Upper lobe of right lung (tissue), 1 donor: ENCODE measurements around the gene ARHGAP21. TPM values are rescaled to one million over a fixed set of nuclear protein-coding genes. Genes with fewer than 3 reads are reported as not detected.
A peak's percentile ranks its signal among the peaks of the same experiment; 100 is the strongest.
"Not testable (repeated sequence)": the region's sequence is repeated elsewhere in the genome, so short reads cannot be mapped to it uniquely, and the experiment has no call there.

ENCODE experiments used
- ATAC-seq: fragments of 200-7000 bp; cut with Tn5 transposase; one replicate; pipeline ENCODE4 v1.9.1; 2020; ENCODE audit warnings: mild to moderate bottlenecking, moderate library complexity
- DNase-seq: peaks from one replicate; pipeline ENCODE4 v3.0.0-alpha.2; 2020
- H3K27ac ChIP-seq: fragments of 200-600 bp; one replicate; pipeline ENCODE4 v1.8.0; 2022
- H3K27me3 ChIP-seq: fragments of 200-600 bp; one replicate; pipeline ENCODE4 v1.8.0; 2022; ENCODE audit warnings: mild to moderate bottlenecking
- H3K36me3 ChIP-seq: fragments of 200-600 bp; one replicate; pipeline ENCODE4 v1.8.0; 2022
- H3K4me1 ChIP-seq: fragments of 200-600 bp; one replicate; pipeline ENCODE4 v1.8.0; 2022
- H3K4me3 ChIP-seq: fragments of 200-600 bp; one replicate; pipeline ENCODE4 v1.8.0; 2022; ENCODE audit warnings: mild to moderate bottlenecking
- H3K9me3 ChIP-seq: fragments of 200-600 bp; one replicate; pipeline ENCODE4 v1.8.0; 2022
- intact Hi-C: fragments of 100-400 bp; cut with DNase I; formaldehyde crosslinking; loops from one replicate; pipeline ENCODE4 v1.11.0; 2022
- total RNA-seq: library from RNA; stranded (reverse); fragmentation: NEBNext Ultra II Directional; extraction: Animal tissue kit (Norgen Biotek cat#: 25700); gene quantifications from one replicate; pipeline ENCODE4 v1.2.1, GENCODE V29; 2021
- TF ChIP-seq, protein P1 (sequence below): fragments of 200-600 bp; IDR thresholded peaks from one replicate; pipeline ENCODE4 v1.8.0; 2022; ENCODE audit warnings: antibody characterized with exemption
- donor health status: DM: no; HTN: yes; CAD: no; lungs with severe emphysema.

ARHGAP21 gene
- total RNA-seq, 1 donor from 2014 or later, result 85.0 TPM

DNA sequence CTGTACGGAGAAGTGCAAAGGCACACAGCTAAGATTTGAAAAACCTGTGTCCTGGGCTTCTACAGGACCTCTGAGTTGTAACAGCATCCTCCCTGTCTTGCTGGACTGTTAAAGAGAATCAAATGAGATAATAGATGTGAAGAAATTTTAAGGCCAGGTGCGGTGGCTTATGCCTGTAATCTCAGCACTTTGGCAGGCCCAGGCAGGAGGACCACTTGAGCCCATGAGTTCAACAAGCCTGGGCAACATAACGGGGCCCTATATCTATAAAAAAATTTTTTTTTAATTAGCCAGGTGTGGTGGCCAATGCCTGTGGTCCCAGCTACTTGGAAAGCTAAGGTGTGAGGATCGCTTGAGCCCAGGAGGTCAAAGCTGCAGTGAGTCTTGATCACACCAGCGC is 2.9 kb upstream of the ARHGAP21 start:
- Histone ChIP-seq H3K4me1 (no peaks in the 10 kb centered on the region), H3K4me3 (no peak overlapping the region), H3K27me3 (no peaks in the 10 kb centered on the region), H3K36me3 (no peaks in the 10 kb centered on the region), H3K27ac (no peak overlapping the region), H3K9me3 (no peaks in the 10 kb centered on the region)
- no peak for ATAC-seq
- intact Hi-C loops, result no loop called here
- no peak for DNase-seq
- TF ChIP-seq, protein P1, sequence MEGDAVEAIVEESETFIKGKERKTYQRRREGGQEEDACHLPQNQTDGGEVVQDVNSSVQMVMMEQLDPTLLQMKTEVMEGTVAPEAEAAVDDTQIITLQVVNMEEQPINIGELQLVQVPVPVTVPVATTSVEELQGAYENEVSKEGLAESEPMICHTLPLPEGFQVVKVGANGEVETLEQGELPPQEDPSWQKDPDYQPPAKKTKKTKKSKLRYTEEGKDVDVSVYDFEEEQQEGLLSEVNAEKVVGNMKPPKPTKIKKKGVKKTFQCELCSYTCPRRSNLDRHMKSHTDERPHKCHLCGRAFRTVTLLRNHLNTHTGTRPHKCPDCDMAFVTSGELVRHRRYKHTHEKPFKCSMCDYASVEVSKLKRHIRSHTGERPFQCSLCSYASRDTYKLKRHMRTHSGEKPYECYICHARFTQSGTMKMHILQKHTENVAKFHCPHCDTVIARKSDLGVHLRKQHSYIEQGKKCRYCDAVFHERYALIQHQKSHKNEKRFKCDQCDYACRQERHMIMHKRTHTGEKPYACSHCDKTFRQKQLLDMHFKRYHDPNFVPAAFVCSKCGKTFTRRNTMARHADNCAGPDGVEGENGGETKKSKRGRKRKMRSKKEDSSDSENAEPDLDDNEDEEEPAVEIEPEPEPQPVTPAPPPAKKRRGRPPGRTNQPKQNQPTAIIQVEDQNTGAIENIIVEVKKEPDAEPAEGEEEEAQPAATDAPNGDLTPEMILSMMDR, result no peak

DNA sequence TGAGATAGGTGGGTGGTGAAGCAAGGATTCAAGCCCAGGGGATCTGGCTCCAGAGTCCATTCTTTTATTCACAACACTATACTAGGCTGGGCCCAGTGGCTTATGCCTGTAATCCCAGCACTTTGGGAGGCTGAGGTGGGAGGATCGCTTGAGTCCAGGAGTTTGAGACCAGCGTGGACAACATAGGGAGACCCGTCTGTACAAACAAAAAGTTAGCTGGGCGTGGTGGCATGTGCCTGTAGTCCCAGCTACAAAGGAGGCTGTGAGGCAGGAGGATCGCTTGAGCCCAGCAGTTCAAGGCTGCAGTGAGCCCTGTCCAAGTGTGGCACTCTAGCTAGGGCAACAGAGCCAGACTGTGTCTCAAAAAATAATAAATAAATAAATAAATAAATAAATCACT is 2.3 kb upstream of the ARHGAP21 start:
- H3K36me3 ChIP-seq, H3K9me3 ChIP-seq, ATAC-seq, DNase-seq, H3K27me3 ChIP-seq, intact Hi-C loops, H3K27ac ChIP-seq, H3K4me3 ChIP-seq, H3K4me1 ChIP-seq: not testable (repeated sequence)

DNA sequence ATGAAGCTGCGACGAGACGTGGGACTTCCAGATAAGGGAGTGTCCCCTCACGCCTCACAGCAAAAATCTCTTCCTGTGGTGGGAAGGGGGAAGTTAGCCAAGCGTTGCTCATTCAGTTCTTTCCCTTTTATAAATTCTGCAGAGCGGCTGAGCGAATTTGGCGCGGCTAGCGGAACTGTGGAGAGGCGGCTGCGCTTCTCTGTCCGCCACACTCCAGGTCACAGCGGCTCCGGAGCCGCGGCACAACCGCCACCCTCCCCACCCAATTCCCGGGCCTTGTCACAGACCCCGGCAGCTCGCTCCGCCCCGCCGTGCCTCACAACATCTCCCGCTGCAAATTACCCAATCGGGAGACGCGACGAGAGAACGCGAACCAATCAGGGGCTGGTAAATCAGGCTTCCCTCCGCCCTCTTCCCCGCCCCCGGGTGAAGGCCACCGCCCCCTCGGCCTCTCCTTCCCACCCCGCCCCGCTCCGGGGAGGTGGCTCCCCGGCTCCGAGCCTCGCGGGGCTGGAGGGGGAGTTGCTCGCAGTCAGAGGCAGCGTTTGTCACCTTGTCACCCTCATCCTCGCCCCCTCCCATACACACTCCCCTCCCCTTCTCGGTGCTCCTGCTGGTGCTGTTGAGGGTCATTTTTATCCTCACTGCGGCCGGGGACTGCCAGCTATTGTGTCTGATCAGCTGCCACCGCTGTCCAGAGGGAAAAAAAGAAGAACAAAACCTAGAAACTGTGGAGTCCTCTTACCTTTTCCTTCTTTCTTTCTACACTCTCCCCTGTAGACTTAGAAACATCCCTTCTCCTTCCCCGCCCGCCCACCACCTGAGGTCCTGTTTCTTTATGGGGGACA is 918 bp upstream of the ARHGAP21 start:
- H3K27ac ChIP-seq, result peak overlapping the region; percentile 95
- no peaks in the 10 kb centered on the region for H3K27me3 ChIP-seq
- H3K4me3 ChIP-seq, result peak overlapping the region; percentile 85
- peak; percentile 98 for DNase-seq
- peaks cover 8% of the 10 kb centered on the region for H3K4me1 ChIP-seq
- intact Hi-C loops, result no loop called here
- TF ChIP-seq, protein P1, result no peak
- ATAC-seq, result peak; percentile 95
- H3K36me3 ChIP-seq, result no peaks in the 10 kb centered on the region
- H3K9me3 ChIP-seq, result no peaks in the 10 kb centered on the region

DNA sequence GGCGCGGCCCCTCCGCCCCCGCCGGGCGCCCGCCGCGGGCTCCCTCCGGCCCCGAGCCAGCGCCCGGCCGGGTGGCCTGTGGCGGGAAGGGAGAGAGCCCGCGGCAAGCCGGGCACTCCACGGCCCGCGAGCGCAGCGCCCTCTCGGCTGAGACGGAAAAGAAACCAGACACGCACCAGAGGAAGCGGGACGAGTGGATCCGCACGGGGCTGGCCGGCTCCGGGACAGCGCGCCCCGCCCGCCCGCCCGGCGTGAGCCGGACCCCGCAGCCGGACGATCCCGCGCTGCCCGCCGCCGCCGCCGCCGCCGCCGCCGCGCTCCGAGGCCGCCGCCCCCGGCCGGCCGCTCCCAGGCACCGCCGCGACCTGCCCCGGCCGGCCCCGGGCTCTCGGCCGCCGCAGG is 300 bp downstream of the ARHGAP21 start:
- DNase-seq, result no peak

DNA sequence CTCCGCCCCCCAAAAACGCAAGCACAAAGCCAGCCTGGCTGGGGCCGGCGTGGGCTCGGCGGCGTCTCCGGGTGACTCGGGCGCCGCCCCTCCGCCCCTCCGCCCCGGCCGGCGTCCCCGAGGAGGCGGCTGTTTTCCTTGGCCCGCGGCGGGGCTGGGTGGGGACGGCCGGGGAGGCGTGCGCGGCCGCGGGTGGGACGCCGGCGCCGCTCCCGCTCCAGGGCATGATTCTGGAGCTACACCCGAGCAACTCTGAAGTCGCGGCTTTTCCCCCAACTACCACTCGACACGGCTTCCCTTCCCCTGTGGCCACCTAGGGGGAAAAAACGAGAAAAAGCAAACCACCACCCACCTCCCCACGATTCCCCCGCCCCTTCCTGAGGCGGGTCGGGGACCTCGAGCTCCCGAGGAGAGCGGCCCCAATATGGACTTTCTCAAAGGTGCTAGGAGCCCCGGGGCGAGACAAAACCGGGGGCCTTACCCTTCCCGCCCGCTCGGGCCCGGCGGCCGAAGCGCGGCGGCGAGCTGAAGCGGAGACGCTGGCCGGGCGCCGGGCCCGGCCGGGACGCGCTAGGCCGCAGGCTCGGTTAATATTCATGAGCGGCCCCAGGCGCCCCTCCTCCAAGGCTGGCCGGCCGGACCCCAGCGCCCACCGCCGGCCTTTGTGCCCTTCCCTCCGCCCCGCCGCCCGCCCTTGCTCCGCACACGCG is 856 bp downstream of the ARHGAP21 start:
- peaks cover 24% of the 10 kb centered on the region for H3K4me1 ChIP-seq

More for the DNA sequence above, 300 bp downstream of the ARHGAP21 start:
- H3K4me1 ChIP-seq, result peaks cover 18% of the 10 kb centered on the region
- peak overlapping the region; percentile 95 for H3K27ac ChIP-seq
- peak overlapping the region; percentile 85 for H3K4me3 ChIP-seq
- ATAC-seq, result no peak
- TF ChIP-seq, protein P1, result no peak
- intact Hi-C loops, result no loop called here
- H3K27me3 ChIP-seq, result no peaks in the 10 kb centered on the region
- H3K36me3 ChIP-seq, result no peaks in the 10 kb centered on the region
- H3K9me3 ChIP-seq, result no peaks in the 10 kb centered on the region

More for the DNA sequence above, 856 bp downstream of the ARHGAP21 start:
- peak; percentile 38 for ATAC-seq
- peak; percentile 83 for DNase-seq
- no peaks in the 10 kb centered on the region for H3K27me3 ChIP-seq
- intact Hi-C loops, result no loop called here
- TF ChIP-seq, protein P1, result no peak
- no peaks in the 10 kb centered on the region for H3K36me3 ChIP-seq
- no peaks in the 10 kb centered on the region for H3K9me3 ChIP-seq
- peak overlapping the region; percentile 95 for H3K27ac ChIP-seq
- H3K4me3 ChIP-seq, result peak overlapping the region; percentile 85
